HG03439 (cell line): ENCODE measurements around the gene LRIG1.

Experiments used
- ATAC-seq: cut with Tn5 transposase; IDR thresholded peaks from one replicate; pipeline ENCODE4 v1.9.1; 2021; ENCODE audit warnings: mild to moderate bottlenecking, moderate library complexity; ENCODE audit not compliant: unreplicated experiment

Gene LRIG1

DNA sequence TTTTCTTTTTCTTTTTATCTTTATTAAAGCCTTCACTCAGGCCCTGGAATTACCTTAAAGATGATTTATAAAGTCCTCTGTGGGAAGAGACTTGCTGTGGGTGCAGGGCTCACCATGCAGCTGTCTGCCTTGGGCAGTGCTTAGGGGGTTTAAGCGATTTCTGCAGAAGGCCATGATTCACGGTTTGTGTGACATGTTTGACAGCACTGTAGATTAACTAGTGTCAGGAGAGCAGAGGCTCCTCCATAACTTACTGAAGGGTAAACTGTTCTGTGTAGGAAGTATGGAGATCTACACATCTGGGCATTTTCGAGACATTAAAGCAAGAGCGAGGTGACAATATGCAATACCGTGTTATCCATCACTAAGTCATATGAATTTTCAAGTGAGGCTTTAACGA, 137.7 kb downstream of the LRIG1 start:
- ATAC-seq, result no peak

DNA sequence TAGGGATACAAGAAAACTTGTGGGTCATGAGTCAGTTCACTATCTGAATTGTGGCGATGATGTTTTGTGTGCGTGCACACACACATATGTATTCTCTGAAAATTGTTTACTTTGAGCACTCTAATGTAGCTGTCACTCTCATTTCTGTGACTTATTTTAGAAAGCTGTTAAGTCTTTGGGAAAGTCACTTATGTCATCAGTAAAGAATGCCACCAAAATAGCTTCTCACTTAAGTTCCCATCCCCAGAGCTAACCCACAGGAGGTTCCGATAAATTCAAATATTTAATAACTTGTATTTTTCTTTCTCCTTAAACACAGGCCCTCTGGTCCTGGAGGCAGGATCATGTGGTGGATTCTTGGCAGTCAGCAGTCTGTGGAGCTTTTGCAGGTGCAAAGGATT, 138.3 kb downstream of the LRIG1 start:
- ATAC-seq, result no peak

DNA sequence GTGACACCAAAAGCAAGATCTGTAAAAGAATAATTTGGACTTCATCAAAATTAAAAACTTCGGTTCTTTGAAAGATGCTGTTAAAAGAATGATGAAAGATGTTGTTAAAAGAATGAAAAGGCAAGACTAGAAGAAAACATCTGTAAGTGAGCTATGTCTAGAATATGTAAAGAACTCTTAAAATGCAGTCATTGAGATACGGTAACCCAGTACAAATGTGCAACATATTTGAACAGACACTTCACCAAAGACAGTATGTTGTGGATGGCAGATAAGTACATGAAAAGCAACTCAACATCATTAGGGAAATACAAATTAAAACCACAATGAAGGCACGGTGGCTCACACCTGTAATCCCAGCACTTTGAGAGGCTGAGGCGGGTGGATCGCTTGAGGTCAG, 139.5 kb downstream of the LRIG1 start:
- ATAC-seq, result no peak

DNA sequence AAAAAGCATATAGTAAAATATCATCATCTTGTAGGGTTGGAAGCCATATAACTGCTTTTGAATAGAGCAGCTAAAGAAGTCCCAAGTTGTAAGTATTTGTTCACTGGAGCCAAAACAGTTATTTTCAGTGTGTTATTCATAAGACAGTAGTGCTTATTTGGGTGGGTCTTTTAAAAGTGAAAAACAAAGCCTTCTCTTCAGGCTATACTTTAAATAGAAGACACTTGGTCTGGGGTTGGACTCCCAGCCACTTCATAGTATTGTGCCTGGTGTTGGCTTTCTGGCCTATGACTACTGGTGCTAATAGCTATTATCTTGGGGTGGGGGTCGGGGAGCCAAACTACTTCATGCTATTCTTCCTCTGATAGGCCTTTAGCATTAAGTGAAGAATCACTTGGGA, 144.8 kb downstream of the LRIG1 start:
- ATAC-seq, result no peak

DNA sequence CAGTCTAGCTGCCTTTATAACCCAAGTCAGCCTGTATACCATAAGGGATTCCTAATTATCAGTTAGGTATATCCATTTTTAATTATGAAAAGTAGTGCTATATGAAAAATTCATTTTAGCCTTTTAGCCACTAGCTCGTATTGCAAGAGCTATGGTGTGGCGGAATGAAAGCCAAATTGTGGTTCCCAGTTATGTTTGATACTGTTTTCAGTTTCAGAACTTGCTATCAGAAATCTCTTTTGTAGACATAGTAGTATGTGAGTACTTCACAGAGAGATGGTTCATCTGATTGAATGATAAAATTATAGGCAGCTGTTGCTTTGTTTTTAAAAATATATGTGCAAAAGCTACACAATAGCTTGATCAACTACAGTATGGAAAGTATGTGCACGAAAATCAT, 145.4 kb downstream of the LRIG1 start:
- peak; percentile 70 for ATAC-seq

DNA sequence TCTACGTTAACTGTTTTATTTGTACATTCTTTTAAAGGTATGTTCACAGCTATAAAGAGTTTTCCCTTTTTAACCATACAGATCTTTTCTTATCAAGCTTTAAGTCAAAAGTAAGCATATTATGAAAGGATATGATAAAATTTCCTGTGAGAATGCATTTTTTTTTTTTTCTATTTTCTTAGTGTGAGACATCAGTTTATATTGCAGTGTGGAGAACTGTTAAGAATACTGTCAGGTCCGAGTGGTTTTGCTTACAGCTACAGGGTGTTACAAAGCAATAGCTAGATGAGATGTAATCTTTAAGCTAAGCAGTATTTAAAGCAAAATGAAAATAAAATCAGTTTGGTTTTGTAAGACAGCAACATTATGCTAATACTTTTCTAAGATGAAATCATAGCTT, 146.8 kb downstream of the LRIG1 start:
- ATAC-seq, result no peak

DNA sequence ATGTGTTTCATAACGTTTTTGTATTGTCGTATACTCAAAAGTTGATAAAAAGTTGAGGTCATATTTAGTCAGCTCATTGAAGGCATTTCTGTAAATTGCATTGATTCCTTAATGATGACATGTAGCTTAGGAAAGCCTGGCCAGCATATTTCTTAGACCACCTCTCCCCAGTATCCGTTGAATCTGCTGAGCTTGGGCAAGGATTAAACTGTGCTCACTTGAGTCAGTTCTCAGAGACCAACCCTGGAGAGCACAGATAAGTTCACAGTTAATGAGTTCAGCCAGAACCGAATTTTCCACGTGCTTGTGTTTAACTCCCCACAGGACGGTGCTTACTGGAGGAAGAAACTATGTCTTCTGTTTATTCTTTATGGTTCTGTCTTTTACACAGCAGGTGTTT, 147.3 kb downstream of the LRIG1 start:
- no peak for ATAC-seq

DNA sequence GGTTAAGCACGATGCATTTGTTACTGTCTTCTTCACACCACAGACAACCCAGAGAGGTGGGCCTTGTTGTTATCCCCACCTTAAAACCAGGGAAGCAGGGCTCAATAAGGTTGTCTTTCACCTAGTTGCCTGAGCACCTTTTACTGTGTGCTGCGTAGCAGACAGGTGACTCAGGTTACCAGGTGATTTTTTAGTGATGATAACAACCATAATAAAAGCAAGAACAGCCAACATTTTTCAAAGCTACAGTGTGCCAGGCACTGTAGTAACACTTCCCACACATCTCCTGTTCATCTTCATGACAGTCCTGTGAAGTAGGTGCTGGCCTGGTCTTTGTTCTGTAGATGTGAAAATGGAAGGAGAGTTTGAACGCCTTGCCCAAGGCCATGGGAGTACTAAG, 147.8 kb downstream of the LRIG1 start:
- no peak for ATAC-seq

DNA sequence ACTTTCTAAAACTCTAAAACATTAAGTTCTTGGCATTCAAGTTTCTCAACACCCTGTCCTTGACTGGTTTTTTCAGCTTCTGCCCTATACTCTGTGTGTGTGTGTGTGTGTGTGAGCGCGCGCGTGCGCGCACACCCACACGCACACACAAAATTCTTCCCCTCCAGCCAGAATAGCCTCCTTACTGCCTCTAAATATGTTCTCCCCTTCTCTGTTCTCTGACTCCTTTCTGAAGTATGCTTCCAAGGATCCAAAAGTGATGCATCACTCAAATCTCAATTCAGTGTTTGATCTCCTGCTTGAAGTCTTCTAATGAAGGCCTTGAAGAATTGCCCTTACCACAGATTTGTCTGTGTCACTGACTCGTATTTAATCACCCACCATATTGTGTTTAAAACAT, 150.2 kb downstream of the LRIG1 start:
- no peak for ATAC-seq

DNA sequence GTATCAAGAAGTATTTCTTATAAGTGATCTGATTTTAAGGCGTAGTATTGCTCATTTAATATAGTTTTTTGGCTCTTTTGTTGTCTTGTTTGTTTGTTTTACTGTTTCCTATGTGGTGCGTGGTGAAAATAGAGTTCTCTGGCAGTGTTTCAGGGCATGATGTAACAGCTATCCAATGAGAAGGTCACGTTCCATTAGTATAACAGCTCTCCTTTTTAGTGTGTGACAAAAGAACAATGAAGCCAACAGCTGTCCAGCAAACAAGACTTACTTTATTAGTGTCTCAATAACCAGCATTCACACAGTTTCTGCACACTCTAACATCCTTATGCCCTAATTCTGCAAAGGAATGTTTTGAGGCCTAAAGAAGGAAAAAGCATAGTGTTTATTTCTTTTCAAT, 152.1 kb downstream of the LRIG1 start:
- no peak for ATAC-seq

DNA sequence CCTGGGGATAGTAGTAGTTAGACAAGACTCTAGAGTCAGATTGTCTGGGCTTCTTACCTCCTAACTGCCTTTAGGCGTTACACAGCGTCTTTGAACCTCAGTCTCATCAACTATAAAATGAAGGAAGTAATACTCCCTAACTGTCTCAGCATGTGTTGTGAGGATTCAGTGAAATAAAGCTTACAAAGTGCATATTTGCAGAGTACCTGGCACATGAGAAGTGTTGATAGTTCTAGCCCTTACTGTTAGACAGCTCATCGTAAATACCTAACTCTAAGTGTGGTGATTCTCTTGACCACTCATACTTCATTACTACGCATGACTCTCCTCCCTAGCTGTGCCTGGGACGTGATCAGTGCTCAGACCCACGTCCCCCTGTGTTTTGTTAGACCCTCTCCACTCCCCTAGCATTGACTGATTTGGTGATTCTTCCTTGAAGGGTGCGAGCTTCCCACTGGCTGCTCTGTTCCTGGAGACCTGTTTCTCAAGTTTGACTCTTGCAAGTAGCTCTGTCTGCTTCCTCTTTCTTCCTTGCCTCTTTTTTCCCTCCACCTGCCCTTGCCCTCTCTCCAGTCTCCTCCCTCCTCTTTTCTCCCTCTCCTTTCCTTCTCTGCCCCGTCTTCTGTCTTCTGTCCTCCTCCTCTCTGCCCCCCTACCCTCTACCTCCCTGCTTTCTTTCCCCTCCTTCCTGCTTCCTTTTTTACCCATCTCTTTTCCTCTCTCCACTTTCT, 155.8 kb downstream of the LRIG1 start:
- ATAC-seq, result no peak

DNA sequence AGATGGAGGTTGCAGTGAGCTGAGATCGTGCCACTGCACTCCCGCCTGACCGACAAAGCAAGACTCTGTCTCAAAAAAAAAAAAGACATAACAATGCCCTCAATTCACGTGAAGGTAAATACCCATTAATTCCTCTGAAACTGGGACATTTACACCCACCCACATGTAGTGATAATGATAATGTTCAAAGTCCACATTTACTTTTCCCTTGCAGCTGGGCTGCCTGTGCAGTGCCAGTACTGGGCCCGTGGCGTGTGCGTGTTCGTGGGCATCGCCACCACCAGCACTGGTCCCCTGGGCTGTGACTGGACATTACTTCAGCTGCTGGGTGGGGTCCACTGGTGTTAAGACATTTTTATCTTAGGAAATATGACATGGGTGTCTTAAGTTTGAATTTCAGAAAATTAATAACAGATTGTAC, 156.4 kb downstream of the LRIG1 start:
- ATAC-seq, result no peak

DNA sequence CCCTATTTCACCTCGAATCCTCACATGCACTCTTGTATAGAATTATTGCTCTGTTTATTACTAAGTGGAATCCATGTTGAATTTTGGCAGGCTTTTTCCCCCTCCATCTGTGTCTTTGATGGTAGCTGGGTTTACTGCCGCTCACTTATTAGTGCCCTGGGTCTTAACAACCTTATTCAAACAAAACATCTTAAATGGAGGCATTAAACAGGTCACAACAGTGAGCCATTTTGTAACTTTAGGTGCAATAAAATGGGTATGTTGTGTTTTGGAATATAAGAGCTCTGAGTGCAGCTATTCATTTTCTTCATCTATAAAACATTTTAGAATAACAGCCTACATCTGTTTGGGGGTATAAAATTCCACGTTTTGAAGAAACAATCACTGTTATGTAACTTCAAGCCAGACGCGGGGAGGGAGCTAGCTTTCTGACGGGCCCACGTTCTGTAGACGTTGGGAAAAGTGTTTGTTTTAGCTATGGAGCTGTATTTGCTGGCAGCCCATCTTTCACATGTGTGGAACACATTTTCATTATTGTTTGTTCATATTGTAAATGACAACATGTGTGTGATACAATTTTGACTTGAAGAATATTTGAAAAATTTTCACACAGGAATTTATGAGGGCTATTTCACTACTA, 158.0 kb downstream of the LRIG1 start:
- ATAC-seq, result no peak

DNA sequence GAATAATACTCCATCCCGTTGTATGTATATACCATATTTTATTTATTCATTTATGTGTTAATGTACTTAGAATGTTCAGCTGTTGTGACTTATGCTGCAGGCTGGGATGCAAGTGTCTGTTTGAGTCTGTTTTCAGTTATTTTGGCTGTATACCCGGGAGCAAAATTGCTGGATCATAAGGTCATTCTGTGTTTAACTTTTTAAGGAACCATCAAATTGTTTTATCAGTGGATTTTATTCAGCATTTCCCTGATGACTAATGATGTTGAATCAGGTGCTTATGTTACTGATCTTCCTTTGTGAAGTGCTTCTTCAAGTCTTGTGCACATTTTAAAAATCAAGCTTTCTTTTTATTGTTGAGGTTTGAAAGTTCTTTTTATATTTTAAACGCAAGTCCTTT, 161.9 kb downstream of the LRIG1 start:
- ATAC-seq, result no peak

DNA sequence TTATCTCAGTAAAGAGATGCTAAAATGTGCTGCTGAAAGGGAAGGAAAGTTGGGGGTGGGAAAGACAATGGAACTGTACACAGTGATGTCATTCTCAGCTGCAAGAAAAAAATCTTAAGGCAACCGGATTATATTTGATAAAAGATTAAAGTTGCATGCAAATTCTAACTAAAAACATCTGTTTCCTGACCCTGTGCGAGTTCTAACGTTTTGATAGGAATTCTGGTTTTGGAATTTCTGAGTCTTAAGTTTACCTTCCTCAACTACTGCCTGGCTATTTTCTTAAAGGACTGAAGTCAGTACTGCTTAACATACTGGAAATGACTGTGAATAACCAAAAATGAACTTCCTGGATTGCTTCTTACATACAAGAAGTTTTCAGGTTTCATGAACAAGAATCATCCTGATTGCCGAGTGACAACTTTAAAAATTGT, 164.5 kb downstream of the LRIG1 start:
- no peak for ATAC-seq

DNA sequence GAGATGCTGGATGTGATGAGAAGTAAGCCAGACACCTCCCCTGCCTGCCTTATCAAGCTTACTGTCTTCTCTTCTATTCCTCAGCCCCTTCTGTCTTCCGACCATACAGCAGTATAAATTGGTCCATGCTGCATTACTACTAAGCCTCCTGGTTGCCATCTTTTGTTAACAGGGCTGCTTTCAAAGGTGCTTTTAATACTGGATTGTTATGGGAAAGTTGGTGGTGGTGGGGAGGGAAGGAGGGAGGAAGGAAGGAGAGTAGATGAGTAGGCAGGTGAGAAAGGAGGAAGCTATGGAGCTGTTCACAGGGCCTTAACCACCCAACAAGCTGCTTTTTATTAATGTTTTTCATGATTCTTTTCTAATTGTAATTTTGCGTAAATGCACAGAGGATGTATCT, 165.2 kb downstream of the LRIG1 start:
- no peak for ATAC-seq
